Measurements from ENCODE around the gene MYRF.

The MYRF gene

DNA sequence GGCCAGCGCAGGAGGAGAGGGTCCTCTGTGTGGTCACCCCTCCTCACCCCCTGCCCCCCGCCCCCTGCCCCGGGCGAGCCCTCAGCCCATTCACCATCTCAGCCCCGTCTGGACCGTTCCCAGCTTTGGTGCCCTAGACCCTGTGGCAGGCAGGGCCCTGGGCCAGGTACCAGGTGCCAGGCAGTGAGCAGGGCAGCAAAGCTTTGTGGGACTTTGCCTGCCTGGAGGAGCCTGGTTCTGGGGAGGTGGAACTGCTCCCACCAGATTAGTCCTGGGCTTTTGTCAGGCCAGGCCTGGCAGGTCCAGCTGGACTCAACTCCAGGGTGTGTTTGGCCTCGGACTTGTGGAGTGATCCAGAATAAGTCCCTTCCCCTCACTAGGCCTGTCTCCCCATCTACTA, 13.7 kb upstream of the MYRF start:
- in situ Hi-C loops (cut with MboI; ENCODE audit: low sequenced_read_pairs) = no loop called here
- Histone ChIP-seq H3K36me3 (replicated peaks) (no peaks in the 10 kb centered on the region), H3K27me3 (ENCODE audit: low read depth) (no peaks in the 10 kb centered on the region)

GRCh38 chr11:61739413-61739812, 13.0 kb upstream of the MYRF start:
- in situ Hi-C loops (cut with MboI; ENCODE audit: low sequenced_read_pairs) = no loop called here
- H3K4me3 ChIP-seq = no peak overlapping the region

More for the DNA sequence above, 13.7 kb upstream of the MYRF start:
- no peak overlapping the region for H3K4me3 ChIP-seq
- DNase-seq (ENCODE audit: low spot score in 2 of 2) = no peak
- no peaks in the 10 kb centered on the region for H3K9me3 ChIP-seq
- no peaks in the 10 kb centered on the region for H3K4me1 ChIP-seq

DNA sequence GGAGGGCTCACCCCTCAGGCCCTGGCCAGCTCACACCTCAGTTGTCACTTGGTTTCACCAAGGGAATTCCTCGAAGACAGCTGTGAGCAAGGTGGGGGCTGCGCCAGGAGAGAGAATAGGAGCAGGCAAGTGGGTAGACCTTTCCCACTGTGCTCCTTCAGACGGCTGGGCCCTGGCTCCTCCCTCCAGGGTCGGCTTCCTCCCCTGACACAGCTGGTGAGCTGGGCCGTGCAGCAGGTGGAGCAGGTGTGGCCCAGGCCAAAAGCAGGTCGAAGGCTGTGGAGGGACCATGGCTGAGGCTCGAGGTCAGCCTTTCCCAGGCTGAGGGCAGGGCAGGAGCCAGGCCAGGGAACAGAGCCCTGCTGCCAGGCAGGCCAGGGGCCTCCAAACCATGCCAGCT, 12.5 kb upstream of the MYRF start:
- Histone ChIP-seq H3K4me1 (no peaks in the 10 kb centered on the region), H3K4me3 (no peak overlapping the region), H3K9me3 (no peaks in the 10 kb centered on the region), H3K36me3 (replicated peaks) (no peaks in the 10 kb centered on the region), H3K27me3 (ENCODE audit: low read depth) (no peaks in the 10 kb centered on the region)
- in situ Hi-C loops (cut with MboI; ENCODE audit: low sequenced_read_pairs) = no loop called here
- DNase-seq (ENCODE audit: low spot score in 2 of 2) = no peak

More at GRCh38 chr11:61739413-61739812, 13.0 kb upstream of the MYRF start:
- no peaks in the 10 kb centered on the region for H3K27me3 ChIP-seq (ENCODE audit: low read depth)
- no peaks in the 10 kb centered on the region for H3K4me1 ChIP-seq
- no peaks in the 10 kb centered on the region for H3K9me3 ChIP-seq
- no peaks in the 10 kb centered on the region for H3K36me3 ChIP-seq (replicated peaks)
- DNase-seq (ENCODE audit: low spot score in 2 of 2) = no peak

- Histone ChIP-seq H3K4me3 (no peak overlapping the region), H3K36me3 (replicated peaks) (no peaks in the 10 kb centered on the region), H3K4me1 (no peaks in the 10 kb centered on the region), H3K27me3 (ENCODE audit: low read depth) (no peaks in the 10 kb centered on the region), H3K9me3 (no peaks in the 10 kb centered on the region)
- in situ Hi-C loops (cut with MboI; ENCODE audit: low sequenced_read_pairs) = no loop called here
- no peak for DNase-seq (ENCODE audit: low spot score in 2 of 2)
Observed at GRCh38 chr11:61742391-61742790, 10.0 kb upstream of the MYRF start.

GRCh38 chr11:61743486-61744095, 8.8 kb upstream of the MYRF start:
- H3K4me3 ChIP-seq = no peak overlapping the region
- no peak for DNase-seq (ENCODE audit: low spot score in 2 of 2)
- H3K36me3 ChIP-seq (replicated peaks) = no peaks in the 10 kb centered on the region
- H3K27me3 ChIP-seq (ENCODE audit: low read depth) = no peaks in the 10 kb centered on the region
- no peaks in the 10 kb centered on the region for H3K9me3 ChIP-seq
- H3K4me1 ChIP-seq = no peaks in the 10 kb centered on the region
- in situ Hi-C loops (cut with MboI; ENCODE audit: low sequenced_read_pairs) = no loop called here

DNA sequence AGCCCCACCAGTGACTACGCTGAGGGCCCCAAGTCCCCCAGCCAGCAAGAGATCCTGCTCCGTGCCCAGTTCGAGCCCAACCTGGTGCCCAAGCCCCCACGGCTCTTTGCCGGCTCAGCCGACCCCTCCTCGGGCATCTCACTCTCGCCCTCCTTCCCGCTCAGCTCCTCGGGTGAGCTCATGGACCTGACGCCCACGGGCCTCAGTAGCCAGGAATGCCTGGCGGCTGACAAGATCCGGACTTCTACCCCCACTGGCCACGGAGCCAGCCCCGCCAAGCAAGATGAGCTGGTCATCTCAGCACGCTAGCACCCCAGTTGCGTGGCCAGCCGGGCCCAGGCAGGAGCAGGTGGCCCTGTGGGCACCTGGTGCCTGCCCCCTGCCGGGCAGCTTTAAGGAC, 8.3 kb upstream of the MYRF start:
- Histone ChIP-seq H3K9me3 (no peaks in the 10 kb centered on the region), H3K27me3 (ENCODE audit: low read depth) (no peaks in the 10 kb centered on the region), H3K36me3 (replicated peaks) (no peaks in the 10 kb centered on the region), H3K4me1 (no peaks in the 10 kb centered on the region), H3K4me3 (no peak overlapping the region)
- no peak for DNase-seq (ENCODE audit: low spot score in 2 of 2)
- in situ Hi-C loops (cut with MboI; ENCODE audit: low sequenced_read_pairs) = no loop called here

GRCh38 chr11:61744609-61745156, 7.8 kb upstream of the MYRF start:
- H3K4me3 ChIP-seq = no peak overlapping the region
- no peaks in the 10 kb centered on the region; the same call in 1 of the 2 replicates for H3K4me1 ChIP-seq
- in situ Hi-C loops (cut with MboI; ENCODE audit: low sequenced_read_pairs) = no loop called here
- H3K36me3 ChIP-seq (replicated peaks) = no peaks in the 10 kb centered on the region
- no peak for DNase-seq (ENCODE audit: low spot score in 2 of 2)
- no peaks in the 10 kb centered on the region for H3K27me3 ChIP-seq (ENCODE audit: low read depth)
- no peaks in the 10 kb centered on the region for H3K9me3 ChIP-seq

DNA sequence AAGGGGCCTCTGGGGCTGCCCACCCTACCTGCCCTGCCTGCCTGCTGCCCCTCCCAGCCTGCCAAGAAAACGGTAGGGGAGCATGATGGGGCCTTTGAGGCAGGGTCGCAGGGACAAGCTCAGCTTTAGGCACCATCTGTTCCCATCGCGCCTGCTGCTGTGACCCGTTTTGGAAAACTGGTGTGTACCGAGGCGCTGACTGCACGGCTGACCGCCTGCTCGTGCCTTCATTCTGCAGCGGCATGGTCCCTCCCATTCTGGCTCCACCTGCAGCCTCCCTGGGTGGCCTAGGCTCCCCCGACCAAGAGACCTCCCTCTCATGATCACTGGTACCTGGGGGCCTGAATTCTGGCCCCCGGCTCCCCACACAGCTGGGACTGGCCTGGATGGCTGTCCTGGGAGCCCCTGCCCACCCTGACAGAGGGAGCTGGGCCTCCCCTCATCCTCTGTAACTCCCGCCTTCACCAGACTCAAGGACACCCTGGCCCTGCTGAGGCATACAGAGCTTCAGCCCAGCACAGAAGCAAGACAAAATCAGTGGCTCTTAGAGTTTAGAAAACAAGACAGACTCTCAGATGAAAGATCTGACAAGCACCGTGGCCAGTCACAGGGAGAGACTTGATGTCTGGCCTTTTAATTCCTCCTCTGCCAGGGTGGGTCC, 6.5 kb upstream of the MYRF start:
- in situ Hi-C loops (cut with MboI; ENCODE audit: low sequenced_read_pairs) = no loop called here
- Histone ChIP-seq H3K9me3 (no peaks in the 10 kb centered on the region), H3K4me3 (no peak overlapping the region), H3K36me3 (replicated peaks) (no peaks in the 10 kb centered on the region), H3K27me3 (ENCODE audit: low read depth) (no peaks in the 10 kb centered on the region), H3K4me1 (peaks cover 3% of the 10 kb centered on the region)
- DNase-seq (ENCODE audit: low spot score in 2 of 2) = no peak

DNA sequence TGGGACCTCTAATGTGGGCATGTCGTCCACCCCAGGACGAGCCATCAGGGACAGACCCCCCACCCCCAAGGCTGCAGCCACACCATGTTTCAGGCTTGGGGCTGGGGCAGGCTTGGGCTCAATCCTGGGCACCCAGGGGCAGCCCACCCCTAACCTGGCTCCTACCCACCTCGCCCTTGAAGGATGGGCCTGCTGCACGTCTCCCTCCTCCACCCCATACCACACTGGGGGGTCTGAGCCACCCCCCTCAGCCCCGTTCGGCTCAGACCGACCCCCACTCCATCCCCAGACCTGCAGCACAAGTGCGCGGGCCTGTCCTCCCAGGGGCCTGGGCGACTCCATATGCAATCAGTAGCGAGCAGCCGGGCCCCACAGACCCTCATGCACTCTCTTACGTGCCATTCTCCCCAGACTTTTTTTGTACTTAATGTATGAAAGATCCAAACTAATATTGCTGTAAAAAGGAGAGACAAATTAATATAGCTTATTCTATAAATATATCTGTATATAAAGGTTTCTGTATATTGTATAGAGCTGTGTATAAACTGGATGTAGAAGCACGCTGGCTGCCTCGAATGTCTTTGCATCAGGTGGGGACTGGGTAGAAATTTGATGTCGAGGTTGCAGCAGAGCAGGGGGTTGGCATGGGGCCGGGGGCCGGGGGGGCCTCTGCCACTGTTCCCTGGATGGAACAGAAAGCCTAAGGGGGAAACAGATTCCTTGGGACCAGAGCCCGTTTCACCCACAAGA, 5.8 kb upstream of the MYRF start:
- in situ Hi-C loops (cut with MboI; ENCODE audit: low sequenced_read_pairs) = no loop called here
- Histone ChIP-seq H3K36me3 (replicated peaks) (no peaks in the 10 kb centered on the region), H3K27me3 (ENCODE audit: low read depth) (no peaks in the 10 kb centered on the region), H3K4me1 (peaks cover 3% of the 10 kb centered on the region), H3K9me3 (no peaks in the 10 kb centered on the region), H3K4me3 (no peak overlapping the region)
- no peak for DNase-seq (ENCODE audit: low spot score in 2 of 2)

DNA sequence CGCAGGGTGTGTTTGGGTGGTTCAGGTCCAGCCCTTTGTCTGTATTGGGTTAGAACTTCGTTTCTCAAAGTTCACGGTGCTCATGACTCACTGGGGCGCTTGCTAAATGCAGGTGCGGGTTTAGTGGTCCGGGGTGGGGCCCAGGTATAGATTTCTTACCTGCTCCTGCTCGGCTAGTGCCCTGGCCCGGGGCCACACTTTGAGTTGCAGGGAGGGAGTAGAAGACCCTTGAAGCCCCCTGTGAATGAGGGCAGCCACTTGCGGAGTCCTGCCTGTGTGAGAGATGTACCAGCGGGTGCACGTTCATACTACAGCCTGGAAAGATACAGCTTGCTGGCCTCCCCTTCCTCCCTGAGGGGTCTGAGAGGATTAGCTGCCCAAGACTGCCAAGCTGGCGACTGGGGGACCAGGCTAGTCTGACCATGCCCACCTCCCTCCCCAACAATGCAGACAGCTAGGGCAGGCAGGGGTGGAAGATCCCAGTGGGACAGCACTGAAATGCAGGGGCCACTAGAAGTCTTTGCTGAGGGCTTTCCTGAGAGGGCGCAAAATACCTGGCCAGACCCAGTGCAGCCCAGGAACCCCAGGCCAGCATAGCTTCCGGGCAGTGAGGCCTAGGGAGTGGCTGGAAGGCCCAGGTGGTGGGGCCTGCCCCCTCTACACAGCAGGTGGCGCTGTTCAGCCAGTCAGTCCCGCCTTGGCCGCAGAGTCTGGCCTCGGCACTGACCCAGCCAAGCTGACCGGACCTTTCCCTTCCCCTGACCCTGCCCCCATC, 5.1 kb upstream of the MYRF start:
- H3K27me3 ChIP-seq (ENCODE audit: low read depth) = no peaks in the 10 kb centered on the region
- in situ Hi-C loops (cut with MboI; ENCODE audit: low sequenced_read_pairs) = no loop called here
- no peaks in the 10 kb centered on the region for H3K9me3 ChIP-seq
- H3K36me3 ChIP-seq (replicated peaks) = no peaks in the 10 kb centered on the region
- DNase-seq (ENCODE audit: low spot score in 2 of 2) = peak; percentile 62 to 84
- H3K4me3 ChIP-seq = no peak overlapping the region
- peaks cover 3% of the 10 kb centered on the region for H3K4me1 ChIP-seq

DNA sequence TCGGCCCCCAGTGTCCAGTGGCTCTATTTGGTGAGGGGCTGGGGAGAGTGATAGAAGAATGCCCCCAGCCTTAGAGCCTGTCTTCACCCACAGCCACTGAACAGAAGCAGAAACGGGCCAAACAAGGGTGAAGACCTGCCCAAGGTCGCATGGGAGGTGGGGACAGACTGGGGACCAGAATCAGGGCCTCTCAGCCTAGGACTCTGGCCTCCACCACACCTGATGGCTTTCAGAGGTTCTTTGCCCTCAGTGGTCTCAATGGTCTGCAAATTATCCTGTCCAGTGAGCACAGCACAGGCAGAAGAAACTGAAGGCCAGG, 4.5 kb upstream of the MYRF start:
- Histone ChIP-seq H3K4me3 (no peak overlapping the region), H3K27me3 (ENCODE audit: low read depth) (no peaks in the 10 kb centered on the region), H3K4me1 (peaks cover 3% of the 10 kb centered on the region), H3K9me3 (no peaks in the 10 kb centered on the region), H3K36me3 (replicated peaks) (no peaks in the 10 kb centered on the region)
- no peak for DNase-seq (ENCODE audit: low spot score in 2 of 2)
- in situ Hi-C loops (cut with MboI; ENCODE audit: low sequenced_read_pairs) = no loop called here

DNA sequence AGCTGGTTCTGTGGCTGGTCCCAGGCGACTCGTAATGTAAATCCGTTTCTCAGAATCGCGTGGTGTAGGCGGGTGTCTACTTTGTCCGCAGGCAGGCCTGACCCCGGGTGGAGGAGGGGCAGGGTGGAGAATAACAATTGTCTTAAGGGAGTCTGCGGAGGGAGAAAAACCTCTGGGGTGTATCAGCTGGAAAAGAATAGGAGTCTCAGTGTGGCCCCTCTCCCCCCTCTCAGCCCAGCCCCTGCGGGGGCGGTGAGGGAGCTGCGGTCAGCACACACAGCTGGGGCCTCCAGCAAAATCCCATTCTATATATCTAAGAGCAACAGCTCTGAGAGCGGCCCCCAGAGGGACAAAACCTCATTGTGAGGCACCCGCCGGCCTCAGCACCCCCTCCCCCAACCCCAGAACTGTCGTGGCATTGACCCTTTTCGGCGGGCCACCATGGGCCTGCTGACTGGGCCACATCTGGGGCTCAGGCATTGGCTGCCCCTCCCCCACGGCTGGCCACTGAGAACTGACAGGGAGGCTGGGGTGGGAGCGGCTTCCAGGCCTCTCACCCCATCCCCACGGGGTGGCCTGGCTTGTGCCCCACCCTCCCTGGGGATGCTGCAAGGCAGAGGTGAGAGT, 2.7 kb upstream of the MYRF start:
- Histone ChIP-seq H3K27me3 (ENCODE audit: low read depth) (no peaks in the 10 kb centered on the region), H3K36me3 (replicated peaks) (no peaks in the 10 kb centered on the region), H3K9me3 (no peaks in the 10 kb centered on the region), H3K4me3 (no peak overlapping the region), H3K4me1 (peaks cover 3% of the 10 kb centered on the region)
- peak in 1 of 2 experiments; percentile 40 for DNase-seq (ENCODE audit: low spot score in 2 of 2)
- in situ Hi-C loops (cut with MboI; ENCODE audit: low sequenced_read_pairs) = no loop called here

DNA sequence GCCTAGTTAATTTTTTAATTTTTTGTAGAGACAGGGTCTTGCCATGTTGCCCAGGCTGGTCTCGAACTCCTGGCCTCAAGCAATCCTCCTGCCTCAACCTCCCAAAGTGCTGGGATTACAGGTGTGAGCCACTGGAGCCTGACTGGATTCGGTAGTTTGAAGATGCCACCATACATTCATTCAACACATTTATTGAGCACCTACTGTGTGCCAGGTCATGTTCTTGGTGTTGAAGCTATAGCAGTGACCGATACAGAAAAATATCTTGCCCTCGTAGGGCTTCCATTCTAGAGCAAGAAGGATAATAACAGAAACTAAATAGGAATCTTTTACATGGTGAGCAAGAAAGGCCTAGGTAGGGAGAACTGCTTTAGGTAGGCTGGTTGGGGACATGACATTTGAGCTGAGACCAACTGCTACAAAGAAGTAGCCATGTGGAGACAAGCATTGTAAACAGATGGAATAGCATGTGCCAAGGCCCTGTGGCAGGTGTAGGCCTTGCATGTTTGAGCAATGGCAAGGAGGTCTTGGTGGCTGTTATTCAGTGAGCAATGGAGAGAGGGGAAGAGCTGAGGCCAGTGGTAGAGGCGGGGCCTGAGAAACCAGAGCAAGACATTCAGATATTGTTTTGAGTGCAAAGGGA, 1.7 kb upstream of the MYRF start:
- no peaks in the 10 kb centered on the region for H3K27me3 ChIP-seq (ENCODE audit: low read depth)
- no peaks in the 10 kb centered on the region for H3K9me3 ChIP-seq
- peaks cover 3% of the 10 kb centered on the region for H3K4me1 ChIP-seq
- in situ Hi-C loops (cut with MboI; ENCODE audit: low sequenced_read_pairs) = no loop called here
- H3K36me3 ChIP-seq (replicated peaks) = no peaks in the 10 kb centered on the region
- DNase-seq (ENCODE audit: low spot score in 2 of 2) = no peak
- no peak overlapping the region for H3K4me3 ChIP-seq

All from HAP-1 (cell line).